Cardiac fibroblast (primary cell): ENCODE data around the gene SLC48A1.

ENCODE experiments used
- DNase-seq, 2 donors: peaks; one replicate each; pipeline versions ENCODE4 v3.0.0 to v3.0.0-alpha.2; 2010; ENCODE audit warnings: low read depth in 2 of 2
- H3K4me3 ChIP-seq, 2 donors: replicated peaks in 1 of 2; 1 replicate in 1 of 2; 2 replicates in 1 of 2; pipeline ENCODE4 v1.5.1; 2011; ENCODE audit warnings: low read depth in 2 of 2, low read length in 2 of 2, mild to moderate bottlenecking in 2 of 2, moderate library complexity in 1 of 2
- TF ChIP-seq, protein P1 (sequence below): IDR thresholded peaks from one replicate; pipeline ENCODE4 v1.5.1; 2011; ENCODE audit warnings: low read depth, mild to moderate bottlenecking, low read length, inconsistent platforms

The SLC48A1 gene

DNA sequence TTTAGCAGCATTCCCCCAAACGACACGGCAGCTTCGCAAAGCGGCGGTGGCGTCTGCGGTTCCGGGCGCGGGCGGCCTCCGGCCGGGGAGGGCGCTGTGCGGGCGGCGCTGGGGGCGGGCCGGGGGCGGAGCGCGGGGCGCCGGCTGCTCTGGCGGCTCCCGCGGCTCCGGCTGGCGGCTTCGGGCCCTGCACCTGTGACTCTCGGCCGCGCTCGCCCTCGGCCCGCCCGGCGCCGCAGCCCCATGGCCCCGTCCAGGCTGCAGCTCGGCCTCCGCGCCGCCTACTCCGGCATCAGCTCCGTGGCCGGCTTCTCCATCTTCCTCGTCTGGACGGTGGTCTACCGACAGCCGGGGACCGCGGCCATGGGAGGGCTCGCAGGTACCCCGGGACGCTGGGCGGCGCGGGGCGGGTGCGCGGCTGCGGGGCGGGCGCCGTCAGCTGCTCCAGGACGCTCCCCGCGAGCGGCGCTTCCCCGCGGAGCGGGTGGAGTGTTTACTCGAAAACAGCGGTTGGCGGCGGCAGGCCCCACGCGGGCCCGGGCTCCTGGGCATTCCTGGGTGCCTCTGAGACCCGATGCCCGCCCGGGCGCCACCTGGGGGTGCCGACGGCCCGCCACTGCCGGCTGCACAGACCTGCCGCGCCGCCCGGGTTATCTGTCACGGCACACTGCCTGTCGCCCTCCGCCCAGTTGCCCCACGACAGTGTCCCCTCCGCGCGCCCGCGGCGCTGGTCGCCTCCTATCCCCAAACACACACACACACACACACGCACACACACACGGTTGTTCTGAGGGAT lies at the start of gene SLC48A1:
TSS of gene SLC48A1 (plus strand) at position 177 of the 796 bp plus-strand sequence. CDS start at position 244, 67 bp downstream.
- H3K4me3 ChIP-seq: peak within 1 kb of the TSS; percentile 63 to 64
- TF ChIP-seq, protein P1, sequence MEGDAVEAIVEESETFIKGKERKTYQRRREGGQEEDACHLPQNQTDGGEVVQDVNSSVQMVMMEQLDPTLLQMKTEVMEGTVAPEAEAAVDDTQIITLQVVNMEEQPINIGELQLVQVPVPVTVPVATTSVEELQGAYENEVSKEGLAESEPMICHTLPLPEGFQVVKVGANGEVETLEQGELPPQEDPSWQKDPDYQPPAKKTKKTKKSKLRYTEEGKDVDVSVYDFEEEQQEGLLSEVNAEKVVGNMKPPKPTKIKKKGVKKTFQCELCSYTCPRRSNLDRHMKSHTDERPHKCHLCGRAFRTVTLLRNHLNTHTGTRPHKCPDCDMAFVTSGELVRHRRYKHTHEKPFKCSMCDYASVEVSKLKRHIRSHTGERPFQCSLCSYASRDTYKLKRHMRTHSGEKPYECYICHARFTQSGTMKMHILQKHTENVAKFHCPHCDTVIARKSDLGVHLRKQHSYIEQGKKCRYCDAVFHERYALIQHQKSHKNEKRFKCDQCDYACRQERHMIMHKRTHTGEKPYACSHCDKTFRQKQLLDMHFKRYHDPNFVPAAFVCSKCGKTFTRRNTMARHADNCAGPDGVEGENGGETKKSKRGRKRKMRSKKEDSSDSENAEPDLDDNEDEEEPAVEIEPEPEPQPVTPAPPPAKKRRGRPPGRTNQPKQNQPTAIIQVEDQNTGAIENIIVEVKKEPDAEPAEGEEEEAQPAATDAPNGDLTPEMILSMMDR: peak; percentile 20
- peak; percentile 48 to 64 for DNase-seq

DNA sequence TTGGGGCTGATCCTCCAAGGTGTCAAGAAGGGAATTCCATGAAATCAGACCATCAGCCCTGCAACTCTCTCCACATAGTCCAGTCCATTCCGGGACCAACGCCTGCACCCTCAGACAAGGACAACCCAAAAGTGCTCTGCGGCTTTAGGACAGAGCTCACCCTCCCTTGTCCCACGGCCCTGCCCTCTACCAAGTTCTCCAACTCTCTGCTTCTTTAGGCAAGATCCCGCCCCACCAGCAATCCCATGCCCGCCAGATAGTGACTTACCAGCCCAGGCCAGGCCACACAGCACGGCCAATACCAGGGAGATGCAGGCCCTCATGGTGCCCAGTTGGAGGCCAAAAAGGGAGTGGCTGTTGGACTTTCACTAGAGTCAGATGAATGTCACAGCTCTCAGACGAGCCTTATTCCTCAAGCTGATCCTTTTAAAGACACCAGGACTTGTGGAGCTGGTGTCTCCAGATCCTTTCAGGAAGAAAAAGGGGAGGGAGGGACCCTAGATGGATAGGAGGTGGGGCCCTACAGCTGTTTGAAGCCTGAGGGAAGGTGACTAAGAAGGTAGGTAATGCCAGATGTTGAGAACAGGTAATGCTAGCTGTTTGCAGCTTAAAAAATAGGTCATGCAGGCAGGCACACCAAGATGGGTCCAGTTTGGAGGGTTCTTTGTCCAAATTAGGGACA lies 47.8 kb upstream of the SLC48A1 start, which contains the start of gene ENDOU:
TSS of gene ENDOU (minus strand) at position 400 of the 682 bp plus-strand sequence. CDS start at position 323, 77 bp downstream.
- no peak within 1 kb of the TSS for H3K4me3 ChIP-seq
- no peak for DNase-seq
- TF ChIP-seq, protein P1: no peak

DNA sequence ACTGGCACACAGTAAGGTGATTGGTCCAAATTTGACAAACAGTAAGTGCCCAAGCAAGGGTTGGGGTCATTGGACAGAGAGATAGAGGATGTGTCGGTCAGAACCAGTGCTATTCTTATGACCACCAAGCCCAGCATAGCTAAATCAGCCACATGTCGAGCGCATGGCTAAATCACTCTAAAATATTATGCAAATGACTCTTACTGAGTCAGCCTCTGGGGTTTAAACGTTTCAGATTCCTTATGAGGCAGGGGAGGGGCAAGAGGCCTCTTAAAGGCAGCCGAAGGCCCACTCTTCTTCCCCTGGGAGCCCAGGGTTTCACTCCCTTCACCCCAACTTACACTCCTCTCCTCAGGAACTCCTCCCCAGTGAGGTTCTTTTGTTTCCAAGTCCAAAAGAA lies 47.1 kb upstream of the SLC48A1 start:
- peak; percentile 72 to 83 for DNase-seq

DNA sequence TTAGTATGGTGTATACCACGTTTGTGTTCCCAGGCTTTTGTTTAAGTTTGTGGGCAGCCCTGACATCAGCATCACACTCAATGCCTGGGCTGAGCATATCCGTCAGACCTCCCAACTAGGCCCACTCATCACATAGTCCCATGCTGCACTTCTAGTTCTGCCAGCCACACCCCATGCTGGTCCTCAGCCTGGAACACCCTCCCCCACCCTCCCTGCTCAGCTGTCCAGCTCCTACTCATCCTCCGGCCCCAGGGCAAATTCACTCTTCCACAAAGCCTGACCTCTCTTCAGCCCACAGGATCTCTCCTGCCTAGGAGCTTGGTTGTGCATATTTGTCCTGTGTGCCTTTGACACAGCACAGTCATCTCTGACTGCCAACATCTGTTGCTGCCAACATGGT lies 43.8 kb upstream of the SLC48A1 start:
- H3K4me3 ChIP-seq: no peak overlapping the region
- peak in 1 of 2 donors; percentile 38 for DNase-seq
- TF ChIP-seq, protein P1: no peak

More for the DNA sequence above, 47.1 kb upstream of the SLC48A1 start:
- no peak overlapping the region for H3K4me3 ChIP-seq
- TF ChIP-seq, protein P1: no peak

DNA sequence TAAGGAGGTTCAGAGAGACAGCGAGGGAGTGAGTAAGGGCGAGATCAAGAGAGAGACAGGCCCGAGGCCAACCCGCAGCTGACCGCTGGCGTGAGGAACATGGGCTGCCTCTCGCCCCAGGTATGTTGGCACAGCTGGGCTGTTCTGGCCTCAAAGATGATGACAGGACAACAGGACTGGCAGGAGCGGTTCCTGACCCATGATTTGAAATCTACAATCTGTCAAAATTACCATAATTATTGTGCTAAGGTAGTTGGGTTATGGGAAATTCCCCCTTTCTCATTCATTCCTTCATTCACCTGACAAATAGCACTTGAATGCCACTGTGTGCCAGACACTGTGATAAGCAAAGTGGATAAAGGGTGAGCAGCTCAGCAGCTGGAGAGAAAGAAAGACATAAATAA lies 42.7 kb upstream of the SLC48A1 start:
- H3K4me3 ChIP-seq: no peak overlapping the region
- TF ChIP-seq, protein P1: no peak
- peak in 1 of 2 donors; percentile 14 for DNase-seq

- TF ChIP-seq, protein P1: no peak
- no peak overlapping the region for H3K4me3 ChIP-seq
- DNase-seq: no peak
Measured at GRCh38 chr12:47731723-47732122, 41.3 kb upstream of the SLC48A1 start.
